ENCODE results near the gene ARAP1. TPM values are rescaled to one million over a fixed set of nuclear protein-coding genes. Genes with fewer than 3 reads are reported as not detected.

The ARAP1 gene
- total RNA-seq, 2 experiments from 2014 or later = 65.7 to 69.8 TPM

DNA sequence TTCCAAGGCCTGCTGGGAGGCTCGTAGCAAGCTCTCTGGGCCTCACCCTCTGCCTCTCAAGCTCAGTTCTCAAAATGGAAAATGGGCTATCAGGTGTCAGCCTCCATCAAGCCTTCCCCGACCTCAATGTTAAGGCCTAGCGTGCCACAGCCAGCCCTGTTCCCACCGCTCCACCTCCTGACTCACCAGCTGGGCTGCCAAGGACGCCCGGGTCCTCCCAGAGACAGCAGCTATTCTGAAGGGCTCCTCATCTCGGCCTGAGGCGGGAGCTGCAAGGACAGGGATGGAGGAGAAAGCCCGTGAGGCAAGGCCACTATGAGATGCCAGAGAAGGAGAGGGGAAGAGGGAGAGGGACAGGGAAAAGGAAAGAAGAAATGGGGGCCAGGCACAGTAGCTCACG lies 19.9 kb downstream of the ARAP1 start:
- Mint-ChIP-seq H3K4me1 (ENCODE audit: low read depth) (peaks cover 18% of the 10 kb centered on the region), H3K27me3 (no peaks in the 10 kb centered on the region), H3K27ac (peak overlapping the region; percentile 69), H3K4me3 (no peak overlapping the region), H3K9me3 (no peaks in the 10 kb centered on the region), H3K36me3 (ENCODE audit: low read depth) (peaks cover 22% of the 10 kb centered on the region)
- Histone ChIP-seq H3K27me3 (ENCODE audit: control insufficient read depth in 1 of 2, insufficient read depth in 2 of 2, low read length in 2 of 2) (no peaks in the 10 kb centered on the region), H3K4me1 (ENCODE audit: insufficient read depth, low read length) (peaks cover 18% of the 10 kb centered on the region), H3K36me3 (ENCODE audit: insufficient read depth, low read length) (peaks cover 7% of the 10 kb centered on the region), H3K27ac (ENCODE audit: low read depth in 1 of 2, low read length in 2 of 2) (no peak overlapping the region), H3K9me3 (ENCODE audit: control insufficient read depth in 1 of 2, insufficient read depth in 1 of 2, low read length in 2 of 2) (peaks cover 0 to 4% of the 10 kb centered on the region in 2 experiments), H3K4me3 (ENCODE audit: low read length) (no peak overlapping the region)
- intact Hi-C loops (cut with DNase I, micrococcal nuclease) = no loop called here
- CTCF ChIA-PET = no interaction called here
- TF ChIP-seq, protein P1, sequence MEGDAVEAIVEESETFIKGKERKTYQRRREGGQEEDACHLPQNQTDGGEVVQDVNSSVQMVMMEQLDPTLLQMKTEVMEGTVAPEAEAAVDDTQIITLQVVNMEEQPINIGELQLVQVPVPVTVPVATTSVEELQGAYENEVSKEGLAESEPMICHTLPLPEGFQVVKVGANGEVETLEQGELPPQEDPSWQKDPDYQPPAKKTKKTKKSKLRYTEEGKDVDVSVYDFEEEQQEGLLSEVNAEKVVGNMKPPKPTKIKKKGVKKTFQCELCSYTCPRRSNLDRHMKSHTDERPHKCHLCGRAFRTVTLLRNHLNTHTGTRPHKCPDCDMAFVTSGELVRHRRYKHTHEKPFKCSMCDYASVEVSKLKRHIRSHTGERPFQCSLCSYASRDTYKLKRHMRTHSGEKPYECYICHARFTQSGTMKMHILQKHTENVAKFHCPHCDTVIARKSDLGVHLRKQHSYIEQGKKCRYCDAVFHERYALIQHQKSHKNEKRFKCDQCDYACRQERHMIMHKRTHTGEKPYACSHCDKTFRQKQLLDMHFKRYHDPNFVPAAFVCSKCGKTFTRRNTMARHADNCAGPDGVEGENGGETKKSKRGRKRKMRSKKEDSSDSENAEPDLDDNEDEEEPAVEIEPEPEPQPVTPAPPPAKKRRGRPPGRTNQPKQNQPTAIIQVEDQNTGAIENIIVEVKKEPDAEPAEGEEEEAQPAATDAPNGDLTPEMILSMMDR (IDR thresholded peaks at IDR 0.05) = no peak
- ATAC-seq (ENCODE audit: poor library complexity) (no peak), DNase-seq (no peak)
- POLR2A ChIA-PET = interaction anchor here (0.9 kb wide), 1 partner anchor 10 kb away, joined by 3 read pairs; no protein-coding TSS in a partner anchor

DNA sequence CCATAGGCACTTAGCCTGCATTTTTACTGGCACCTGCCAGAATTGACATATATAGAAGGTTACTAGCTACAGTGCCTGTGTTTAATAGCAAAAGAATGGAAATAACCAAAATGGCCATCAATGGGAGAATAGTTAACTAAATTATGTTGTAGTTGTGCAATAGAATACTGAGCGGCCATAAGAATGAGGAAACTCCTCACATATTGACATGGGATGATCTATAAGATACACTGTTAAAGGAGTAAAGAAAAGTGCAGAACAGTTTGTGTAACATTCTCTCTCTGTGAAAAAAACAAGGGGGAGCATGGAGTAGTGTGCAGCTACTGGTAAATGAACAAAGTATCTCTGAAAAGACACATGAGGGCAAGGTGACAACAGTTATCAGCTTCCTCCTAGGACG lies 21.5 kb downstream of the ARAP1 start:
- ATAC-seq (ENCODE audit: poor library complexity) (no peak), DNase-seq (no peak)
- Mint-ChIP-seq H3K27ac (peak overlapping the region; percentile 32), H3K4me1 (ENCODE audit: low read depth) (peaks cover 5% of the 10 kb centered on the region), H3K27me3 (no peaks in the 10 kb centered on the region), H3K4me3 (no peak overlapping the region), H3K9me3 (no peaks in the 10 kb centered on the region), H3K36me3 (ENCODE audit: low read depth) (peaks cover 13% of the 10 kb centered on the region)
- Histone ChIP-seq H3K9me3 (ENCODE audit: control insufficient read depth in 1 of 2, insufficient read depth in 1 of 2, low read length in 2 of 2) (peaks cover 0 to 4% of the 10 kb centered on the region in 2 experiments), H3K27ac (ENCODE audit: low read depth in 1 of 2, low read length in 2 of 2) (no peak overlapping the region), H3K4me3 (ENCODE audit: low read length) (no peak overlapping the region), H3K27me3 (ENCODE audit: control insufficient read depth in 1 of 2, insufficient read depth in 2 of 2, low read length in 2 of 2) (no peaks in the 10 kb centered on the region), H3K4me1 (ENCODE audit: insufficient read depth, low read length) (peaks cover 3% of the 10 kb centered on the region), H3K36me3 (ENCODE audit: insufficient read depth, low read length) (peaks cover 16% of the 10 kb centered on the region)
- intact Hi-C loops (cut with DNase I, micrococcal nuclease) = loop anchor here in 1 of 2 experiments (1.0 kb wide), 1 partner anchor 121 kb away; no protein-coding TSS in a partner anchor
- ChIA-PET POLR2A (interaction anchor here (0.8 to 1.1 kb wide), 2 partner anchors 9 to 62 kb away, joined by 3 to 4 read pairs; no protein-coding TSS in a partner anchor), CTCF (interaction anchor here (0.9 kb wide), 1 partner anchor 56 kb away, joined by 7 read pairs; no protein-coding TSS in a partner anchor)
- TF ChIP-seq, protein P1 (IDR thresholded peaks at IDR 0.05) = no peak

DNA sequence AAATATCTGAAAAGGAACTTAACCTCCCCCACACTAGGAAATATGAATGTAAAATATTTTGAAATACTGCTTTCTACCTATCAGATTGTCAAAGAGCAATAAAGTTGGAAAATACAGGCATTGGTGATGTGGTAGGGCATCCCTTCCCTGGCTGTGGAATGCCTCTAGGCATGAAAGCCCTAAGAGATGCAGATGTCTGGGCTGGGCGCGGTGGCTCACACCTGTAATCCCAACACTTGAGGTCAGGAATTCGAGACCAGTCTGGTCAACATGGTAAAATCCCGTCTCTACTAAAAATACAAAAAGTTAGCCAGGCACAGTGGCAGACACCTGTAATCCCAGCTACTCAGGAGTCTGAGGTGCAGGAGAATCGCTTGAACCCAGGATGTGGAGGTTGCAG lies 22.0 kb downstream of the ARAP1 start:
- Histone ChIP-seq H3K9me3 (ENCODE audit: control insufficient read depth in 1 of 2, insufficient read depth in 1 of 2, low read length in 2 of 2) (peaks cover 0 to 4% of the 10 kb centered on the region in 2 experiments), H3K27me3 (ENCODE audit: control insufficient read depth in 1 of 2, insufficient read depth in 2 of 2, low read length in 2 of 2) (no peaks in the 10 kb centered on the region), H3K4me3 (ENCODE audit: low read length) (no peak overlapping the region), H3K36me3 (ENCODE audit: insufficient read depth, low read length) (peaks cover 17% of the 10 kb centered on the region), H3K4me1 (ENCODE audit: insufficient read depth, low read length) (peaks cover 6% of the 10 kb centered on the region), H3K27ac (ENCODE audit: low read depth in 1 of 2, low read length in 2 of 2) (no peak overlapping the region)
- H3K36me3 Mint-ChIP-seq (ENCODE audit: low read depth) = peaks cover 18% of the 10 kb centered on the region
- ChIA-PET POLR2A (interaction anchor here (0.6 kb wide), 1 partner anchor 293 kb away, joined by 3 read pairs; no protein-coding TSS in a partner anchor), CTCF (interaction anchor here (0.7 kb wide), 1 partner anchor 119 kb away, joined by 3 read pairs; no protein-coding TSS in a partner anchor)
- DNase-seq = no peak
- H3K4me3 Mint-ChIP-seq = no peak overlapping the region
- intact Hi-C loops (cut with DNase I, micrococcal nuclease) = no loop called here
- H3K9me3 Mint-ChIP-seq = no peaks in the 10 kb centered on the region
- H3K4me1 Mint-ChIP-seq (ENCODE audit: low read depth) = peaks cover 8% of the 10 kb centered on the region
- no peaks in the 10 kb centered on the region for H3K27me3 Mint-ChIP-seq
- TF ChIP-seq, protein P1 (IDR thresholded peaks at IDR 0.05) = no peak
- no peak for ATAC-seq (ENCODE audit: poor library complexity)
- H3K27ac Mint-ChIP-seq = peak overlapping the region; percentile 32

Data from CD4-positive, alpha-beta T cell (primary cell).